GM12878 (cell line): ENCODE data around the gene MOGAT1. TPM values are rescaled to one million over a fixed set of nuclear protein-coding genes. Genes with fewer than 3 reads are reported as not detected.

ENCODE experiments used
- ATAC-seq: fragments of 200-7000 bp; cut with Tn5 transposase; 3 replicates; pipeline ENCODE4 v1.9.1; 2020; ENCODE audit warnings: mild to moderate bottlenecking, moderate library complexity
- BruUV-seq: library from RNA; stranded (reverse); fragments of 400-500 nt; replicated peaks from 2 replicates; lab custom pipeline; 2021; lab: Mats Ljungman, UMichigan
- CTCF ChIA-PET: fragments of 300-600 bp; sonication (Branson Sonifier 250); formaldehyde crosslinking; extraction: SDS; loops from one replicate; lab custom pipeline; 2021; ENCODE audit warnings: inconsistent platforms; lab: Yijun Ruan, JAX
- POLR2A ChIA-PET: fragments of 350-600 bp; formaldehyde crosslinking; extraction: SDS; loops from one replicate; lab custom pipeline; 2021; ENCODE audit warnings: inconsistent platforms; lab: Charles Lee
- RAD21 ChIA-PET: fragments of 300-600 bp; sonication (Branson Sonifier 250); formaldehyde crosslinking; loops from one replicate; lab custom pipeline; 2023; ENCODE audit warnings: antibody characterized with exemption; ENCODE audit not compliant: unreplicated experiment; lab: Charles Lee
- SMC1A ChIA-PET: fragments of 300-600 bp; sonication (Branson Sonifier 250); formaldehyde crosslinking; loops from one replicate; lab custom pipeline; 2023; ENCODE audit not compliant: unreplicated experiment, uncharacterized antibody; lab: Charles Lee
- DNase-seq: peaks from one replicate; pipeline ENCODE4 v3.0.0-alpha.2; 2011; ENCODE audit warnings: low read depth, low spot score
- FAIRE-seq: peaks from 3 replicates; lab custom pipeline; 2011; peaks lifted over from hg19 to GRCh38; lab: Jason Lieb, UNC
- H2AFZ ChIP-seq: 2 replicates; pipeline ENCODE4 v1.6.0; 2011; ENCODE audit warnings: low read depth, low read length, control low read depth; ENCODE audit not compliant: control insufficient read depth
- H3K27ac ChIP-seq: 2 replicates; pipeline ENCODE4 v1.5.1; 2011; ENCODE audit warnings: control low read depth; ENCODE audit not compliant: control insufficient read depth, insufficient read depth
- H3K27me3 ChIP-seq, 2 experiments: replicated peaks in 1 of 2; 2 replicates each; pipeline versions ENCODE4 v1.6.0 to v1.6.1; 2011; ENCODE audit warnings: low read length in 1 of 2; ENCODE audit not compliant: control insufficient read depth in 2 of 2, insufficient read depth in 2 of 2
- H3K36me3 ChIP-seq, 2 experiments: 2 replicates each; pipeline ENCODE4 v1.5.1; 2011; ENCODE audit warnings: low read length in 1 of 2; ENCODE audit not compliant: control insufficient read depth in 2 of 2, insufficient read depth in 2 of 2
- H3K4me1 ChIP-seq: 2 replicates; pipeline ENCODE4 v1.6.1; 2011; ENCODE audit warnings: mild to moderate bottlenecking, low read length, moderate library complexity, mixed read lengths; ENCODE audit not compliant: control insufficient read depth, insufficient read depth
- H3K4me2 ChIP-seq: 2 replicates; pipeline ENCODE4 v1.6.0; 2011; ENCODE audit warnings: control low read depth; ENCODE audit not compliant: control insufficient read depth, insufficient read depth
- H3K4me3 ChIP-seq: fragments of 200-600 bp; sonication (generic); 2 replicates; pipeline ENCODE4 v1.5.1; 2016
- H3K79me2 ChIP-seq: 2 replicates; pipeline ENCODE4 v1.6.0; 2011; ENCODE audit warnings: low read length; ENCODE audit not compliant: control insufficient read depth, insufficient read depth
- H3K9ac ChIP-seq: 2 replicates; pipeline ENCODE4 v1.8.0; 2011; ENCODE audit warnings: low read length, control low read depth, mixed read lengths; ENCODE audit not compliant: control insufficient read depth, insufficient read depth
- H3K9me3 ChIP-seq: replicated peaks from 3 replicates; pipeline ENCODE4 v1.5.1; 2011; ENCODE audit warnings: mild to moderate bottlenecking, low read length; ENCODE audit not compliant: control insufficient read depth, insufficient read depth
- H4K20me1 ChIP-seq: 2 replicates; pipeline ENCODE4 v1.6.0; 2011; ENCODE audit not compliant: control insufficient read depth, insufficient read depth
- BACH1 ChIP-seq: fragments of 450-650 bp; IDR thresholded peaks from 2 replicates; pipeline ENCODE4 v1.6.1; 2017; ENCODE audit warnings: mild to moderate bottlenecking, borderline replicate concordance
- BMI1 ChIP-seq: fragments of 450-650 bp; IDR thresholded peaks from 2 replicates; pipeline ENCODE4 v1.6.1; 2016; ENCODE audit warnings: mild to moderate bottlenecking, moderate library complexity, borderline replicate concordance
- PML ChIP-seq: IDR thresholded peaks from 2 replicates; pipeline ENCODE4 v1.6.1; 2012; ENCODE audit warnings: low read length, inconsistent platforms
- RBBP5 ChIP-seq: fragments of 200-600 bp; sonication (generic); conservative IDR thresholded peaks from 2 replicates; pipeline ENCODE4 v1.6.1; 2016
- SMAD1 ChIP-seq: fragments of 450-650 bp; IDR thresholded peaks from 2 replicates; pipeline ENCODE4 v1.6.1; 2018; ENCODE audit warnings: mild to moderate bottlenecking, low read depth; ENCODE audit not compliant: partially characterized antibody
- SPI1 ChIP-seq: IDR thresholded peaks from 2 replicates; pipeline ENCODE4 v1.6.1; 2011; ENCODE audit warnings: low read depth, mild to moderate bottlenecking, low read length, moderate library complexity, borderline replicate concordance; ENCODE audit not compliant: insufficient read depth
- STAT1 ChIP-seq: fragments of 450-650 bp; conservative IDR thresholded peaks from 2 replicates; pipeline ENCODE4 v1.6.1; 2014; ENCODE audit warnings: antibody characterized with exemption, mild to moderate bottlenecking
- TBL1XR1 ChIP-seq: IDR thresholded peaks from 2 replicates; pipeline ENCODE4 v1.6.1; 2012; ENCODE audit warnings: low read depth, low read length, improper control_type of control experiment
- ZNF274 ChIP-seq: IDR thresholded peaks from one replicate; pipeline ENCODE4 v1.8.0; 2011; ENCODE audit not compliant: insufficient read length, insufficient read depth
- ZNF622 ChIP-seq: fragments of 450-650 bp; IDR thresholded peaks from 2 replicates; pipeline ENCODE4 v1.6.1; 2017; ENCODE audit warnings: mild to moderate bottlenecking, inconsistent platforms
- ZNF687 ChIP-seq: fragments of 450-650 bp; IDR thresholded peaks from 2 replicates; pipeline ENCODE4 v1.6.1; 2017; ENCODE audit warnings: mild to moderate bottlenecking, moderate library complexity
- WGBS: methylation state at CpG from one replicate; pipeline ENCODE4 v1.1.6; 2016; ENCODE audit warnings: low lambda C conversion rate; ENCODE audit not compliant: insufficient replicate concordance, insufficient coverage; ENCODE audit errors: missing lambda C conversion rate; 5-methylcytosine and 5-hydroxymethylcytosine counted together
- in situ Hi-C: fragments of 300-500 bp; cut with MboI; formaldehyde crosslinking; loops from 9 replicates; pipeline ENCODE4 v1.14.3; 2018; ENCODE audit warnings: mixed read lengths
- intact Hi-C: fragments of 100-400 bp; cut with micrococcal nuclease; formaldehyde crosslinking; loops from one replicate; pipeline ENCODE4 v1.14.2; 2022; ENCODE audit not compliant: unreplicated experiment
- polyA plus RNA-seq, 11 experiments: library from polyadenylated mRNA; depleted of rRNA in 4 of 11; unstranded in 6 of 11; stranded (reverse) in 5 of 11; fragments of >200 nt; fragmentation: Nextera tagmentation in 4 of 11; fragmentation: Illumina TruSeq in 1 of 11; extraction: Ambion mirVana in 4 of 11; extraction: Trizol in 1 of 11; gene quantifications; 1 replicate in 1 of 11; 2 replicates in 10 of 11; pipeline versions ENCODE4 v1.2.1 to v1.2.3, GENCODE V29; 2011 to 2016; ENCODE audit warnings: inconsistent platforms in 2 of 11, missing spikeins in 2 of 11, low read depth in 1 of 11
- total RNA-seq, 4 experiments: library from RNA; depleted of rRNA in 3 of 4; stranded (reverse); fragments of >200 nt in 3 of 4; fragmentation: Illumina TruSeq in 1 of 4; extraction: Trizol in 1 of 4; gene quantifications; 2 replicates each; pipeline versions ENCODE4 v1.2.1 to v1.2.3, GENCODE V29; 2013 to 2021
- TF ChIP-seq, protein P1 (sequence below): IDR thresholded peaks from 2 replicates; pipeline ENCODE4 v1.6.1; 2012; ENCODE audit warnings: improper control_type of control experiment, low read depth, low read length; ENCODE audit not compliant: insufficient replicate concordance
- TF ChIP-seq, protein P2 (sequence below): fragments of 450-650 bp; IDR thresholded peaks from 2 replicates; pipeline ENCODE4 v1.6.1; 2018; ENCODE audit warnings: mild to moderate bottlenecking, low read depth, moderate library complexity; ENCODE audit not compliant: partially characterized antibody

MOGAT1 gene
- total and polyA plus RNA-seq, 10 of the 15 experiments (the other 5 are each of a cell fraction or from before 2014, with no cell fraction given): not detected

GRCh38 chr2:222738312-222738711, 66.9 kb downstream of the MOGAT1 start:
- CTCF ChIA-PET: interaction anchor here (0.8 to 1.1 kb wide), 2 partner anchors 29 to 47 kb away, joined by 3 read pairs; no protein-coding TSS in a partner anchor
- TF ChIP-seq SMAD1 (no peak), BACH1 (no peak), RBBP5 (no peak), ZNF622 (no peak), STAT1 (no peak), ZNF274 (no peak), BMI1 (no peak), SPI1 (no peak), PML (no peak), TBL1XR1 (no peak), ZNF687 (no peak)
- TF ChIP-seq, protein P1, sequence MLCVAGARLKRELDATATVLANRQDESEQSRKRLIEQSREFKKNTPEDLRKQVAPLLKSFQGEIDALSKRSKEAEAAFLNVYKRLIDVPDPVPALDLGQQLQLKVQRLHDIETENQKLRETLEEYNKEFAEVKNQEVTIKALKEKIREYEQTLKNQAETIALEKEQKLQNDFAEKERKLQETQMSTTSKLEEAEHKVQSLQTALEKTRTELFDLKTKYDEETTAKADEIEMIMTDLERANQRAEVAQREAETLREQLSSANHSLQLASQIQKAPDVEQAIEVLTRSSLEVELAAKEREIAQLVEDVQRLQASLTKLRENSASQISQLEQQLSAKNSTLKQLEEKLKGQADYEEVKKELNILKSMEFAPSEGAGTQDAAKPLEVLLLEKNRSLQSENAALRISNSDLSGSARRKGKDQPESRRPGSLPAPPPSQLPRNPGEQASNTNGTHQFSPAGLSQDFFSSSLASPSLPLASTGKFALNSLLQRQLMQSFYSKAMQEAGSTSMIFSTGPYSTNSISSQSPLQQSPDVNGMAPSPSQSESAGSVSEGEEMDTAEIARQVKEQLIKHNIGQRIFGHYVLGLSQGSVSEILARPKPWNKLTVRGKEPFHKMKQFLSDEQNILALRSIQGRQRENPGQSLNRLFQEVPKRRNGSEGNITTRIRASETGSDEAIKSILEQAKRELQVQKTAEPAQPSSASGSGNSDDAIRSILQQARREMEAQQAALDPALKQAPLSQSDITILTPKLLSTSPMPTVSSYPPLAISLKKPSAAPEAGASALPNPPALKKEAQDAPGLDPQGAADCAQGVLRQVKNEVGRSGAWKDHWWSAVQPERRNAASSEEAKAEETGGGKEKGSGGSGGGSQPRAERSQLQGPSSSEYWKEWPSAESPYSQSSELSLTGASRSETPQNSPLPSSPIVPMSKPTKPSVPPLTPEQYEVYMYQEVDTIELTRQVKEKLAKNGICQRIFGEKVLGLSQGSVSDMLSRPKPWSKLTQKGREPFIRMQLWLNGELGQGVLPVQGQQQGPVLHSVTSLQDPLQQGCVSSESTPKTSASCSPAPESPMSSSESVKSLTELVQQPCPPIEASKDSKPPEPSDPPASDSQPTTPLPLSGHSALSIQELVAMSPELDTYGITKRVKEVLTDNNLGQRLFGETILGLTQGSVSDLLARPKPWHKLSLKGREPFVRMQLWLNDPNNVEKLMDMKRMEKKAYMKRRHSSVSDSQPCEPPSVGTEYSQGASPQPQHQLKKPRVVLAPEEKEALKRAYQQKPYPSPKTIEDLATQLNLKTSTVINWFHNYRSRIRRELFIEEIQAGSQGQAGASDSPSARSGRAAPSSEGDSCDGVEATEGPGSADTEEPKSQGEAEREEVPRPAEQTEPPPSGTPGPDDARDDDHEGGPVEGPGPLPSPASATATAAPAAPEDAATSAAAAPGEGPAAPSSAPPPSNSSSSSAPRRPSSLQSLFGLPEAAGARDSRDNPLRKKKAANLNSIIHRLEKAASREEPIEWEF: no peak
- TF ChIP-seq, protein P2, sequence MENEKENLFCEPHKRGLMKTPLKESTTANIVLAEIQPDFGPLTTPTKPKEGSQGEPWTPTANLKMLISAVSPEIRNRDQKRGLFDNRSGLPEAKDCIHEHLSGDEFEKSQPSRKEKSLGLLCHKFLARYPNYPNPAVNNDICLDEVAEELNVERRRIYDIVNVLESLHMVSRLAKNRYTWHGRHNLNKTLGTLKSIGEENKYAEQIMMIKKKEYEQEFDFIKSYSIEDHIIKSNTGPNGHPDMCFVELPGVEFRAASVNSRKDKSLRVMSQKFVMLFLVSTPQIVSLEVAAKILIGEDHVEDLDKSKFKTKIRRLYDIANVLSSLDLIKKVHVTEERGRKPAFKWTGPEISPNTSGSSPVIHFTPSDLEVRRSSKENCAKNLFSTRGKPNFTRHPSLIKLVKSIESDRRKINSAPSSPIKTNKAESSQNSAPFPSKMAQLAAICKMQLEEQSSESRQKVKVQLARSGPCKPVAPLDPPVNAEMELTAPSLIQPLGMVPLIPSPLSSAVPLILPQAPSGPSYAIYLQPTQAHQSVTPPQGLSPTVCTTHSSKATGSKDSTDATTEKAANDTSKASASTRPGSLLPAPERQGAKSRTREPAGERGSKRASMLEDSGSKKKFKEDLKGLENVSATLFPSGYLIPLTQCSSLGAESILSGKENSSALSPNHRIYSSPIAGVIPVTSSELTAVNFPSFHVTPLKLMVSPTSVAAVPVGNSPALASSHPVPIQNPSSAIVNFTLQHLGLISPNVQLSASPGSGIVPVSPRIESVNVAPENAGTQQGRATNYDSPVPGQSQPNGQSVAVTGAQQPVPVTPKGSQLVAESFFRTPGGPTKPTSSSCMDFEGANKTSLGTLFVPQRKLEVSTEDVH: no peak

More at GRCh38 chr2:222738312-222738711, 66.9 kb downstream of the MOGAT1 start:
- no peak overlapping the region for H2AFZ ChIP-seq
- no TSS peak for BruUV-seq
- H3K36me3 ChIP-seq: no peaks in the 10 kb centered on the region
- POLR2A ChIA-PET: interaction anchor here (0.6 kb wide), 1 partner anchor 46 kb away, joined by 3 read pairs; no protein-coding TSS in a partner anchor
- H3K9me3 ChIP-seq: no peaks in the 10 kb centered on the region; the same call in 2 of the 3 replicates
- WGBS: 60% methylated on average over 5 of the region's 5 CpGs
- no peak overlapping the region for H3K4me2 ChIP-seq
- H3K4me3 ChIP-seq: no peak overlapping the region
- no peak overlapping the region for H3K9ac ChIP-seq
- no peaks in the 10 kb centered on the region for H4K20me1 ChIP-seq
- SMC1A ChIA-PET: interaction anchor here (0.9 to 1.5 kb wide), 2 partner anchors 10 to 32 kb away, joined by 3 to 4 read pairs; no protein-coding TSS in a partner anchor
- in situ Hi-C loops: no loop called here
- RAD21 ChIA-PET: no interaction called here
- H3K27ac ChIP-seq: no peak overlapping the region
- intact Hi-C loops: no loop called here
- DNase-seq: no peak
- ATAC-seq: no peak
- H3K27me3 ChIP-seq: no peaks in the 10 kb centered on the region
- FAIRE-seq: no peak
- H3K4me1 ChIP-seq: peaks cover 23% of the 10 kb centered on the region
- no peaks in the 10 kb centered on the region for H3K79me2 ChIP-seq
